HEK293 (cell line): ENCODE results near the gene PLCB1.

Experiments
- CTCF ChIP-seq: fragments of 450-650 bp; formaldehyde crosslinking; IDR thresholded peaks from 2 replicates; pipeline ENCODE4 v1.5.1; 2016; ENCODE audit warnings: missing biosample characterization, missing genetic modification characterization
- MYNN ChIP-seq: fragments of 450-650 bp; formaldehyde crosslinking; IDR thresholded peaks from 2 replicates; pipeline ENCODE4 v1.5.1; 2016; ENCODE audit warnings: missing biosample characterization, missing genetic modification characterization, borderline replicate concordance
- PBX3 ChIP-seq: sonication (generic); formaldehyde crosslinking; IDR thresholded peaks from 2 replicates; pipeline ENCODE4 v1.8.1; 2022; ENCODE audit warnings: mild to moderate bottlenecking, moderate library complexity, missing genetic modification reagents
- ZBTB49 ChIP-seq: fragments of 450-650 bp; formaldehyde crosslinking; IDR thresholded peaks from 2 replicates; pipeline ENCODE4 v1.5.1; 2016; ENCODE audit warnings: missing biosample characterization, missing genetic modification characterization, low read depth
- ZNF302 ChIP-seq: fragments of 450-650 bp; formaldehyde crosslinking; IDR thresholded peaks from 2 replicates; pipeline ENCODE4 v1.5.1; 2016; ENCODE audit warnings: missing biosample characterization, missing genetic modification characterization, low read depth
- ZNF701 ChIP-seq: fragments of 450-650 bp; formaldehyde crosslinking; IDR thresholded peaks from 2 replicates; pipeline ENCODE4 v1.5.1; 2016; ENCODE audit warnings: missing biosample characterization, missing genetic modification characterization
- ZNF776 ChIP-seq: fragments of 450-650 bp; formaldehyde crosslinking; IDR thresholded peaks from 2 replicates; pipeline ENCODE4 v1.5.0; 2017; ENCODE audit warnings: missing biosample characterization, missing genetic modification characterization, borderline replicate concordance

GRCh38 chr20:8470156-8470555 lies 338.1 kb downstream of the PLCB1 start:
- TF ChIP-seq ZNF701 (tag by site-specific recombination) (no peak), CTCF (tag by site-specific recombination) (no peak), MYNN (tag by site-specific recombination) (no peak), ZNF776 (tag by site-specific recombination) (no peak), ZNF302 (tag by site-specific recombination) (no peak), ZBTB49 (tag by site-specific recombination) (no peak), PBX3 (CRISPR knock-in tag) (no peak)
